HAP-1 (cell line): Measurements from ENCODE around the gene DIO1.

ENCODE experiments used
- DNase-seq, 2 experiments: peaks; one replicate each; pipeline ENCODE4 v3.0.0-alpha.2; 2016 to 2020; ENCODE audit warnings: low spot score in 2 of 2
- H3K27me3 ChIP-seq: fragments of 250-450 bp; sonication (Bioruptor Pico); 2 replicates; pipeline ENCODE4 v1.5.1; 2020; ENCODE audit warnings: low read depth, mild to moderate bottlenecking, moderate library complexity
- H3K36me3 ChIP-seq: fragments of 250-450 bp; sonication (Bioruptor Pico); replicated peaks from 2 replicates; pipeline ENCODE4 v1.5.1; 2020; ENCODE audit warnings: mild to moderate bottlenecking
- H3K4me1 ChIP-seq: fragments of 250-450 bp; sonication (Bioruptor Pico); 2 replicates; pipeline ENCODE4 v1.5.1; 2020; ENCODE audit warnings: mild to moderate bottlenecking
- H3K4me3 ChIP-seq: fragments of 250-450 bp; sonication (Bioruptor Pico); 2 replicates; pipeline ENCODE4 v1.5.1; 2020; ENCODE audit warnings: mild to moderate bottlenecking, moderate library complexity
- H3K9me3 ChIP-seq: fragments of 250-450 bp; sonication (Bioruptor Pico); 2 replicates; pipeline ENCODE4 v1.5.1; 2020; ENCODE audit warnings: mild to moderate bottlenecking, moderate library complexity
- in situ Hi-C: fragments of 300-500 bp; cut with MboI; formaldehyde crosslinking; loops from 3 replicates; pipeline ENCODE4 v1.14.3; 2020; ENCODE audit warnings: low sequenced_read_pairs, inconsistent platforms, mixed read lengths

DIO1 gene

GRCh38 chr1:53949023-53949990 lies 55.3 kb downstream of the DIO1 start:
- H3K4me1 ChIP-seq, result peaks cover 30% of the 10 kb centered on the region
- peaks cover 17% of the 10 kb centered on the region for H3K36me3 ChIP-seq
- DNase-seq, result peak in 1 of 2 experiments; percentile 63
- no peaks in the 10 kb centered on the region for H3K27me3 ChIP-seq
- no peak overlapping the region for H3K4me3 ChIP-seq
- H3K9me3 ChIP-seq, result no peaks in the 10 kb centered on the region
- in situ Hi-C loops, result no loop called here

- DNase-seq, result no peak
- no peak overlapping the region for H3K4me3 ChIP-seq
- H3K27me3 ChIP-seq, result no peaks in the 10 kb centered on the region
- in situ Hi-C loops, result loop anchor here (25.0 kb wide), 1 partner anchor 464 kb away; no protein-coding TSS in a partner anchor
- H3K9me3 ChIP-seq, result no peaks in the 10 kb centered on the region
- peaks cover 33% of the 10 kb centered on the region for H3K4me1 ChIP-seq
- peaks cover 17% of the 10 kb centered on the region for H3K36me3 ChIP-seq
These were observed 57.7 kb downstream of the DIO1 start for GRCh38 chr1:53951697-53952096.

GRCh38 chr1:53954128-53954527 lies 60.1 kb downstream of the DIO1 start:
- in situ Hi-C loops, result loop anchor here (25.0 kb wide), 1 partner anchor 467 kb away; no protein-coding TSS in a partner anchor
- Histone ChIP-seq H3K27me3 (no peaks in the 10 kb centered on the region), H3K4me1 (peaks cover 38% of the 10 kb centered on the region), H3K9me3 (no peaks in the 10 kb centered on the region), H3K36me3 (peaks cover 17% of the 10 kb centered on the region), H3K4me3 (no peak overlapping the region)
- DNase-seq, result no peak

- peak; percentile 30 to 32 for DNase-seq
- H3K4me1 ChIP-seq, result peaks cover 27% of the 10 kb centered on the region
- H3K27me3 ChIP-seq, result no peaks in the 10 kb centered on the region
- peaks cover 28% of the 10 kb centered on the region for H3K36me3 ChIP-seq
- no peaks in the 10 kb centered on the region for H3K9me3 ChIP-seq
- H3K4me3 ChIP-seq, result no peak overlapping the region
- in situ Hi-C loops, result loop anchor here (5.0 to 25.0 kb wide), 2 partner anchors 94 to 469 kb away; no protein-coding TSS in a partner anchor
These were observed 62.6 kb downstream of the DIO1 start for GRCh38 chr1:53956308-53957168.

- DNase-seq, result no peak
- H3K4me1 ChIP-seq, result peaks cover 27% of the 10 kb centered on the region
- H3K36me3 ChIP-seq, result peaks cover 31% of the 10 kb centered on the region
- H3K27me3 ChIP-seq, result no peaks in the 10 kb centered on the region
- in situ Hi-C loops, result loop anchor here (5.0 to 25.0 kb wide), 2 partner anchors 95 to 470 kb away; no protein-coding TSS in a partner anchor
- no peak overlapping the region for H3K4me3 ChIP-seq
- H3K9me3 ChIP-seq, result no peaks in the 10 kb centered on the region
These were observed 63.3 kb downstream of the DIO1 start for GRCh38 chr1:53957194-53957818.

GRCh38 chr1:53959664-53960250 lies 65.8 kb downstream of the DIO1 start:
- peaks cover 36% of the 10 kb centered on the region for H3K36me3 ChIP-seq
- in situ Hi-C loops, result loop anchor here (5.0 to 25.0 kb wide), 2 partner anchors 97 to 472 kb away; no protein-coding TSS in a partner anchor
- DNase-seq, result no peak

More at GRCh38 chr1:53959664-53960250, 65.8 kb downstream of the DIO1 start:
- Histone ChIP-seq H3K4me1 (peaks cover 27% of the 10 kb centered on the region), H3K4me3 (no peak overlapping the region), H3K9me3 (no peaks in the 10 kb centered on the region), H3K27me3 (no peaks in the 10 kb centered on the region)
